GM19452 (cell line): ENCODE results near the gene SMCO1.
A peak's percentile ranks its signal among the peaks of the same experiment; 100 is the strongest.
"Not testable (repeated sequence)": the region's sequence is repeated elsewhere in the genome, so short reads cannot be mapped to it uniquely, and the experiment has no call there.

Experiments
- ATAC-seq: cut with Tn5 transposase; IDR thresholded peaks from one replicate; pipeline ENCODE4 v1.9.1; 2021; ENCODE audit not compliant: unreplicated experiment

SMCO1 gene

GRCh38 chr3:196523841-196524240 lies 8.7 kb upstream of the SMCO1 start:
- ATAC-seq = no peak

GRCh38 chr3:196521291-196521690 lies 6.1 kb upstream of the SMCO1 start:
- ATAC-seq = not testable (repeated sequence)

GRCh38 chr3:196519718-196520082 lies 4.6 kb upstream of the SMCO1 start:
- no peak for ATAC-seq

GRCh38 chr3:196518966-196519717 lies 4.0 kb upstream of the SMCO1 start:
- ATAC-seq = no peak

GRCh38 chr3:196517919-196518318 lies 2.8 kb upstream of the SMCO1 start:
- no peak for ATAC-seq

GRCh38 chr3:196517162-196517800 lies 2.1 kb upstream of the SMCO1 start:
- no peak for ATAC-seq

- no peak for ATAC-seq
These were observed 813 bp downstream of the SMCO1 start for GRCh38 chr3:196514350-196514716.

- ATAC-seq = no peak
These were observed 1.3 kb downstream of the SMCO1 start for GRCh38 chr3:196513697-196514349.

- not testable (repeated sequence) for ATAC-seq
These were observed 3.3 kb downstream of the SMCO1 start for GRCh38 chr3:196511646-196512425.

GRCh38 chr3:196511108-196511507 lies 4.0 kb downstream of the SMCO1 start:
- ATAC-seq = not testable (repeated sequence)

GRCh38 chr3:196506687-196507086 lies 8.5 kb downstream of the SMCO1 start:
- no peak for ATAC-seq

GRCh38 chr3:196504556-196504955 lies 10.6 kb downstream of the SMCO1 start:
- no peak for ATAC-seq

GRCh38 chr3:196504077-196504398 lies 11.1 kb downstream of the SMCO1 start:
- not testable (repeated sequence) for ATAC-seq

- peak; percentile 76 for ATAC-seq
These were observed 11.7 kb downstream of the SMCO1 start, which contains the start of gene RNF168 for GRCh38 chr3:196503196-196504076. RNF168 (minus strand) TSS chr3:196503768; CDS start chr3:196503173, 595 bp downstream.

GRCh38 chr3:196502775-196503195 lies 12.4 kb downstream of the SMCO1 start:
- peak; percentile 12 for ATAC-seq

- no peak for ATAC-seq
These were observed 13.7 kb downstream of the SMCO1 start for GRCh38 chr3:196501316-196502044.

GRCh38 chr3:196499807-196500524 lies 15.2 kb downstream of the SMCO1 start:
- no peak for ATAC-seq

- no peak for ATAC-seq
These were observed 16.1 kb downstream of the SMCO1 start for GRCh38 chr3:196499061-196499460.

GRCh38 chr3:196498297-196498696 lies 16.8 kb downstream of the SMCO1 start:
- ATAC-seq = no peak
